ENCODE results near the gene SPSB4.

SPSB4 gene

GRCh38 chr3:141167681-141168080 is 116.5 kb downstream of the SPSB4 start:
- no peak for DNase-seq

- DNase-seq = no peak
Observed at GRCh38 chr3:141170678-141171295, 119.6 kb downstream of the SPSB4 start.

- DNase-seq = no peak
Observed at GRCh38 chr3:141174674-141175073, 123.5 kb downstream of the SPSB4 start.

GRCh38 chr3:141176775-141177174 is 125.6 kb downstream of the SPSB4 start:
- no peak for DNase-seq

GRCh38 chr3:141178026-141178425 is 126.9 kb downstream of the SPSB4 start:
- DNase-seq = no peak

GRCh38 chr3:141178551-141178950 is 127.4 kb downstream of the SPSB4 start:
- no peak for DNase-seq

- no peak for DNase-seq
Observed at GRCh38 chr3:141179983-141180382, 128.8 kb downstream of the SPSB4 start.

- no peak for DNase-seq
Observed at GRCh38 chr3:141181196-141181595, 130.0 kb downstream of the SPSB4 start.

- DNase-seq = no peak
Observed at GRCh38 chr3:141181819-141182218, 130.7 kb downstream of the SPSB4 start.

- DNase-seq = no peak
Observed at GRCh38 chr3:141183606-141184005, 132.5 kb downstream of the SPSB4 start.

- DNase-seq = no peak
Observed at GRCh38 chr3:141184430-141184829, 133.3 kb downstream of the SPSB4 start.

GRCh38 chr3:141191097-141191749 is 140.1 kb downstream of the SPSB4 start:
- no peak for DNase-seq

- peak; percentile 98 for DNase-seq
Observed at GRCh38 chr3:141192345-141192744, 141.2 kb downstream of the SPSB4 start.

GRCh38 chr3:141193066-141193830 is 142.1 kb downstream of the SPSB4 start:
- DNase-seq = no peak

Data from stimulated activated CD4-positive, alpha-beta T cell treated with anti-CD3 and anti-CD28 coated beads, Interleukin-4, amount 100 ng/mL, for 1 hour (primary cell).